A549 (cell line): Measurements from ENCODE around the gene ANKRD36.
"Not testable (repeated sequence)": the region's sequence is repeated elsewhere in the genome, so short reads cannot be mapped to it uniquely, and the experiment has no call there.

Source experiments
- EP300 ChIP-seq, 2 experiments: fragments of >200 bp; sonication (Bioruptor Twin); formaldehyde crosslinking; IDR thresholded peaks; 2 replicates in 1 of 2; 3 replicates in 1 of 2; pipeline ENCODE4 v1.6.1; 2016 to 2017
- JUNB ChIP-seq: fragments of >200 bp; sonication (Bioruptor Twin); formaldehyde crosslinking; IDR thresholded peaks from 2 replicates; pipeline ENCODE4 v1.6.1; 2016
- POLR2A ChIP-seq: IDR thresholded peaks from 2 replicates; pipeline ENCODE4 v1.6.1; 2012; ENCODE audit warnings: mild to moderate bottlenecking, low read length
- RCOR1 ChIP-seq: fragments of 150-350 bp; IDR thresholded peaks from 2 replicates; pipeline ENCODE4 v1.6.1; 2014; ENCODE audit warnings: antibody characterized with exemption, low read length, low read depth
- RFX5 ChIP-seq: fragments of 450-650 bp; IDR thresholded peaks from 2 replicates; pipeline ENCODE4 v1.7.1; 2014; ENCODE audit warnings: antibody characterized with exemption, mild to moderate bottlenecking, moderate library complexity
- USF2 ChIP-seq: fragments of 450-650 bp; IDR thresholded peaks from 2 replicates; pipeline ENCODE4 v1.6.1; 2014; ENCODE audit warnings: antibody characterized with exemption
- TF ChIP-seq, protein P1 (sequence below): fragments of >200 bp; sonication (Bioruptor Twin); formaldehyde crosslinking; IDR thresholded peaks from 3 replicates; pipeline ENCODE4 v1.5.1; 2016

DNA sequence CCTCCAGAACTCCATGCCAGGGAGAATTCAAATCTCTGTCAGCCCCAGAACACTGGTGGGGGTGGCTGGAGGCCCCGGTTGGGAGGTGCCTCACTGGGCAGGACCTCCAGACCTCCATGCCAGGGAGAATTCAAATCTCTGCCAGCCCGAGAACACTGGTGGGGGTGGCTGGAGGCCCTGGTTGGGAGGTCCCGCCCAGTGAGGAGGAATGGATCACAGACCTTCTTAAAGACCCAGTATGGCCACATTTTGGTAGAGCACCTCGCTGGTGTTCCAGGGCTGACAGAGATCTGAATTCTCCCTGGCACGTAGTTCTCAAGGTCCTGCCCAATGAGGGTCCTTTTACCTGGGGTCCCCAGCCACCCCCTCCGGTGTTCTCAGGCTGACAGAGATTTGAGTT, 153.5 kb downstream of the ANKRD36 start:
- not testable (repeated sequence) for TF ChIP-seq USF2; EP300 (IDR thresholded peaks at IDR 0.05); RFX5; POLR2A; JUNB; RCOR1
- TF ChIP-seq, protein P1, sequence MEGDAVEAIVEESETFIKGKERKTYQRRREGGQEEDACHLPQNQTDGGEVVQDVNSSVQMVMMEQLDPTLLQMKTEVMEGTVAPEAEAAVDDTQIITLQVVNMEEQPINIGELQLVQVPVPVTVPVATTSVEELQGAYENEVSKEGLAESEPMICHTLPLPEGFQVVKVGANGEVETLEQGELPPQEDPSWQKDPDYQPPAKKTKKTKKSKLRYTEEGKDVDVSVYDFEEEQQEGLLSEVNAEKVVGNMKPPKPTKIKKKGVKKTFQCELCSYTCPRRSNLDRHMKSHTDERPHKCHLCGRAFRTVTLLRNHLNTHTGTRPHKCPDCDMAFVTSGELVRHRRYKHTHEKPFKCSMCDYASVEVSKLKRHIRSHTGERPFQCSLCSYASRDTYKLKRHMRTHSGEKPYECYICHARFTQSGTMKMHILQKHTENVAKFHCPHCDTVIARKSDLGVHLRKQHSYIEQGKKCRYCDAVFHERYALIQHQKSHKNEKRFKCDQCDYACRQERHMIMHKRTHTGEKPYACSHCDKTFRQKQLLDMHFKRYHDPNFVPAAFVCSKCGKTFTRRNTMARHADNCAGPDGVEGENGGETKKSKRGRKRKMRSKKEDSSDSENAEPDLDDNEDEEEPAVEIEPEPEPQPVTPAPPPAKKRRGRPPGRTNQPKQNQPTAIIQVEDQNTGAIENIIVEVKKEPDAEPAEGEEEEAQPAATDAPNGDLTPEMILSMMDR: not testable (repeated sequence)
